ENCODE measurements around the gene ZNF668. TPM values are rescaled to one million over a fixed set of nuclear protein-coding genes. Genes with fewer than 3 reads are reported as not detected.

The ZNF668 gene
- total and polyA plus RNA-seq, 8 donors: 5.7 to 14.2 (median 10.0) TPM; not detected in 1

GRCh38 chr16:31063843-31064611, 10.0 kb downstream of the ZNF668 start:
- peak overlapping the region in 4 of 5 donors; percentile 43 to 74 (median 56) for H3K27ac ChIP-seq
- peak in 1 of 2 donors; percentile 3 for DNase-seq
- peak overlapping the region in 1 of 4 donors; percentile 3 for H3K4me3 ChIP-seq
- H3K36me3 ChIP-seq: peaks cover 19 to 48% (median 39%) of the 10 kb centered on the region in 4 donors
- WGBS, 5 donors: 87 to 94% (median 91%) methylated on average over 25 to 56 of the region's 56 CpGs
- no peaks in the 10 kb centered on the region for H3K27me3 ChIP-seq
- peaks cover 10 to 40% (median 14%) of the 10 kb centered on the region in 4 donors for H3K4me1 ChIP-seq
- TF ChIP-seq CTCF (IDR thresholded peaks at IDR 0.05) (no peak), POLR2AphosphoS5 (IDR thresholded peaks at IDR 0.05) (no peak), EP300 (IDR thresholded peaks at IDR 0.05) (no peak), POLR2A (IDR thresholded peaks at IDR 0.05) (no peak)
- intact Hi-C loops (cut with DNase I; ENCODE audit: low total_unique reads): no loop called here
- no peaks in the 10 kb centered on the region for H3K9me3 ChIP-seq

- intact Hi-C loops (cut with DNase I; ENCODE audit: low total_unique reads): no loop called here
- H3K27ac ChIP-seq: peak overlapping the region in 2 of 5 donors; percentile 54 to 59
- no peaks in the 10 kb centered on the region for H3K9me3 ChIP-seq
- DNase-seq: no peak
- H3K27me3 ChIP-seq: no peaks in the 10 kb centered on the region
- H3K4me1 ChIP-seq: peaks cover 10 to 40% (median 14%) of the 10 kb centered on the region in 4 donors
- H3K4me3 ChIP-seq: no peak overlapping the region
- TF ChIP-seq CTCF (IDR thresholded peaks at IDR 0.05): no peak
- no peak for TF ChIP-seq POLR2AphosphoS5 (IDR thresholded peaks at IDR 0.05)
- TF ChIP-seq EP300 (IDR thresholded peaks at IDR 0.05): no peak
- no peak for TF ChIP-seq POLR2A (IDR thresholded peaks at IDR 0.05)
- 94 to 96% (median 95%) methylated on average over 9 of the region's 9 CpGs for WGBS, 5 donors
- peaks cover 19 to 52% (median 40%) of the 10 kb centered on the region in 4 donors for H3K36me3 ChIP-seq
Observed at GRCh38 chr16:31063495-31063842, 10.6 kb downstream of the ZNF668 start.

- 96 to 98% (median 97%) methylated on average over 37 to 54 of the region's 54 CpGs for WGBS, 5 donors
- TF ChIP-seq POLR2AphosphoS5 (IDR thresholded peaks at IDR 0.05) (no peak), POLR2A (IDR thresholded peaks at IDR 0.05) (no peak), EP300 (IDR thresholded peaks at IDR 0.05) (no peak), CTCF (IDR thresholded peaks at IDR 0.05) (no peak)
Observed at GRCh38 chr16:31061813-31062440, 12.1 kb downstream of the ZNF668 start.

GRCh38 chr16:31061126-31061812, 12.8 kb downstream of the ZNF668 start:
- Histone ChIP-seq H3K27ac (no peak overlapping the region), H3K9me3 (no peaks in the 10 kb centered on the region), H3K4me3 (no peak overlapping the region), H3K36me3 (peaks cover 19 to 59% (median 42%) of the 10 kb centered on the region in 4 donors), H3K4me1 (peaks cover 10 to 39% (median 14%) of the 10 kb centered on the region in 4 donors), H3K27me3 (no peaks in the 10 kb centered on the region)
- intact Hi-C loops (cut with DNase I; ENCODE audit: low total_unique reads): no loop called here
- TF ChIP-seq POLR2A (IDR thresholded peaks at IDR 0.05) (no peak), POLR2AphosphoS5 (IDR thresholded peaks at IDR 0.05) (no peak), CTCF (IDR thresholded peaks at IDR 0.05) (no peak), EP300 (IDR thresholded peaks at IDR 0.05) (no peak)
- 94 to 97% (median 95%) methylated on average over 34 to 42 of the region's 42 CpGs for WGBS, 5 donors
- DNase-seq: no peak

More at GRCh38 chr16:31061813-31062440, 12.1 kb downstream of the ZNF668 start:
- Histone ChIP-seq H3K4me3 (no peak overlapping the region), H3K4me1 (peaks cover 10 to 40% (median 14%) of the 10 kb centered on the region in 4 donors), H3K36me3 (peaks cover 19 to 59% (median 42%) of the 10 kb centered on the region in 4 donors), H3K27me3 (no peaks in the 10 kb centered on the region), H3K27ac (no peak overlapping the region), H3K9me3 (no peaks in the 10 kb centered on the region)
- no peak for DNase-seq
- intact Hi-C loops (cut with DNase I; ENCODE audit: low total_unique reads): no loop called here

Measured in stomach (tissue), 9 donors.